ENCODE measurements around the gene WLS.

The WLS gene

DNA sequence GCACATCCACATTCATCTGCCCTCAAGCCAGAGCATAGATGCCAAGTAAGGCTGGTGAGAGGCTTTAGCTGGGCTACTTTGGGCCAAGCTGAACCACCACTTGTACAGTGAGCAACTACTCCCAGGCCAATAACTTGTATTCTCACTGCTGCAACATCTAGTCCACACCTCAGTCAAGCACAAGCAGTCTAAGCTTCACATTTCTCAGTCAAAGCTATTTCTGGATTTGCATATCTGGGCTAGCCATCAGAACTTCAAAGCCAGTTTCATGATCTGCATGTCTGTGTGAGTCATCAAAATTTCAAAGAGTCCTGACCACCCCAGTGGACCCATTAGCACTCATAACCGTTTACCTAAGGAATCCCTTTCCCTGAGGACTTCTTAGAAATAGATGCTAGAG, 104.2 kb downstream of the WLS start:
- DNase-seq: no peak

DNA sequence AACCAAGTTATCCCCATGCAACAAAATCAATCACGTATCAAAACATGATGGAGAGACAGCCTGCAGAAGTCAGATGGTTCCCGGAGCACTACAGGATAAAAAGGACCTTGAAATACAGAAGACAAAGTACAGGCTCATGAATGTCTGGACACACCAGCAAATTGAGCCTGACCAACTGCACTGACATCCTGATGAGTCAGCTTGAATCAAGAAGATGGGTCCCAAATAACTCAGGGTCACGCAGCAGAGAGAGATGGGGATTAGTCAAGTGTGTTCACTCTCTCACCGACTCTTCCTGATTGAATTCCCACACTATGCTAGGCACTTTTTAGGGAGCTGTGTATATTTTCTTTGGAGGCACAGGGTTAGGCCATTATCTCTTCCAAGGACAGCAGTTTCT, 110.8 kb downstream of the WLS start:
- no peak for DNase-seq

DNA sequence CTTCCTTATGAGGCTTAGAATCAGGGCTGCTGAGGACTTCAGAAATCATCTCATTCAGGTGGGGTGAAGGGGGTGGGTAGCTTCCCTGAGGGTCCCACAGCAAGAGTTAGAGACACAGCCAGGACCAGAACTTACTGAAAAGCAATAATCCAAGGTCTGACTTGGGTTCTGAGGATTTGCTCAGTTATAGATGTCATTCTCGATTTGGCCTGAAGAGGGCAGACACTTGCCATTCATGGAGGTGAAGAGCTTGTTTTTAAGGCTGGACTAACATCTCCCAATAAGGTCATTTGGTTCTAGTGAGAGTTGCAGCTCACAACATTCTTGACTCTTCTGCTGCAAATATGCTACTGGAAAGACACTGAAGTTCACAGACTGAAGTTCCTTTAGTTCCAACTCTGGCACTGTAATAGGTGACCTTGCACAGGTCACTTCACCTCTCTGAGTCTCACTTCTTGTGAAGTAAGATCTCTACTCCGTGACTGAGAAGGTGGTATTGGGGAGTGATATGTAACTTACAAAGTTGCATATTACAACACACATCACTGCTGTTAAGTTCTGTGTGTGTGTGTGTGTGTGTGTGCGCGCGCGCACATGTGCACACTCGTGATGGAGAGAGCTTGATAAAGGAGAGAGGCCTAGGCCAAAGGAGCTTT, 112.1 kb downstream of the WLS start:
- no peak for DNase-seq

- no peak for DNase-seq
These were observed 112.9 kb downstream of the WLS start for GRCh38 chr1:68119445-68119844.

- DNase-seq: no peak
These were observed 114.9 kb downstream of the WLS start for GRCh38 chr1:68117416-68117815.

- no peak for DNase-seq
These were observed 115.6 kb downstream of the WLS start for GRCh38 chr1:68116643-68117235.

GRCh38 chr1:68115308-68115707, 117.0 kb downstream of the WLS start:
- no peak for DNase-seq

DNA sequence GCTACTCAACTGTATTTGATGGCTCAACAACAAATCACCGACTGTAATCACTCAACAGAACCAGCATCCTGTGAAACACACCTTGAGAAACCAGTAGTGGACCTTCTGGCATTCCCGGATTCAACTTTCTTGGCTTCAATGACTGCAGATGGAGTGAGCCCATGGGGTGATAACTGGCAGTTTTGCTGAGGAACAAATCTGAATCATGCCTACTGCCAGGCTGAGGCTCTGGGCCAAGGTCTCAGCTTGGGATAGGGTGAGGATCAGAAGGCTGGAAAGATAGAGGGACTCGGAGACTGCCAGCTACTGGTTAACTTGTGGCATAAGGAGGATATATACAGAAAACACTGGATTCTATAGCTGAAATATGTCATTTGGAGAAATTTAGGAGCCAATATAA, 118.4 kb downstream of the WLS start:
- DNase-seq: no peak

GRCh38 chr1:68112835-68113243, 119.5 kb downstream of the WLS start:
- no peak for DNase-seq

DNA sequence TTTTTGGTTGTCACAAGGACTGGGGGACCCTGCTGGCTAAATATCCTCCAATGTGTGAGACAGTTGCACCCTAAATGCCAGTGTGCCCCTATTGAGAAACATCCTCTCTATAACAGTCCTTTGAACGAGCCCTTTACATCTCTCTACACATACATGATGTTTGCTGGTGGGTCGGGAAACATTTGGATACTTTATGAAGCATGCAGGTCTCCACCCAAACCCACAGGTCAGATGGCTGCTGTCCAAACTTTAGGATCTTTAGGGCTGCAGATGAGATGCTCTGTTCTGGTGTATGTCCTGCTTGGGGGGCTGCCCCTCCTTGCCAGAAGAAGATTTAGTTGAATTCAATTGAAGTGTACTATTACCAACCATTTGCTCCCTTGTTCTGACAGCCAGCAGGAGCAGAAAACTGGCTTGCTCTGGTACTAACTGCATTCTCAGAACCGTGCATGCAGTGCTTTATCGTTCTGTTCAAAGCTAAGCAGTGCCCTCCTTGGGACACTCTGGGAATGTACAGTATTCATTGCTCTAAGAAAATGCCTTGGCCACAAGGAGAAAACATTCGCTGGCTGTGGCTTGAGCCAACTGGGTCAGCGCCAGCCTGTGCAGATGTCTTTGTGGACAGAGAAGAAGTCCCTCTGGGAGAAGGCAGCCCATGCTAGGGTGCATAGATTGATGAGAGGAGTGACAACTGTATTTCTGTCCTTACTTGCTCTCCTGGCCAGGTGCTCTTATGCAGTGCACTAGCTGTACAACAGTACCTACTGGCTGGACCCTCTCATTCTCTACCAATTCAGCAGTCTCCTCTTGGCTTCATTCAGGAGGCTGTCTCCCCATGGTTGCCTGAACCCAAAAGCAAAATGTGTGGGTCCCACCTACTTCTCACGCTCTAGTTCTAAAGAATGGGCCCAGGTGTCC, 120.5 kb downstream of the WLS start:
- DNase-seq: no peak

DNA sequence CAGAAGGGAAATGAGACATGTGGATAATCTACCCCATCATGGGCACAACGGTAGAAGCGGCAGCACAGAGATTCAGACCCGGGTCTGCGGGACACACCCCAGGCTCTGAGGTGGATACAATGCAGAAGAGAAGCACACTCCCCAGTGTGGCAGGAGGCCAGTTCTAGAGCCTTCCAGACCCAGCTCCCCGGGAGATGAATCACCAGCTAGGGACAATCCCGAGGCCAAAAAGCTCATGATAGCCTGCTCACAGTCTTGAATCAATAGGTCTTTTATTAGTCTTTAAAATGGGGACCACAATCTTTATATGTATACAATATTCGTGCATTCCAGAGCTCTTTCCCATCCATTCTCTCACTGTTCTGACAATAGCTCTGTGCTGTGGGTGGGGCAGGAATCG, 124.6 kb downstream of the WLS start:
- no peak for DNase-seq

GRCh38 chr1:68103884-68104554, 128.3 kb downstream of the WLS start:
- DNase-seq: peak; percentile 12

DNA sequence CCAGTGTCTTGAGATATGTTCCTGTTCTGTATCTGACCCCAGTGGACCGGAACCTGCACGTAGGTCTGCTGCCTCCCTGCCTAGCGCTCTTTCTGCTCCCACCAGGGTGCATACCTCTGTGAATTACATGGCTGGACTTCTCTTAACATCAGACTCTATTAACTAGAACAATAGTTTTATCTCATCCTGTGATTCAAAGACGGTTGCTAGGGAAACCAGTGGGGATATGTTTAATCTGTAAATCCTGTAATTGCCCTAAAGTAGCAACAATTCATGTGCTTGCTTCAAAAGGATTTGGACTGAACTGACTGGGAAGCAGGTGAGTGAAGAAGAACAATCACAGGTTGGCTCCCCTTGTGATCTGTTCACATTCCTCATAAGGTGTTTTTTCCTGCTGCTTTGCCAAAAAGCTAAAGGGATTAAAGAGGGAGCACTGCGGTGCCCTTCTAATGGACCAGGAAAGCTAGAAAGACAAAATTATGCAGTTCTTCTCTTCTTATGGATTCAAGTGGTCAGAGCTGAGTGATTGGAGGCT, 129.2 kb downstream of the WLS start:
- DNase-seq: no peak

DNA sequence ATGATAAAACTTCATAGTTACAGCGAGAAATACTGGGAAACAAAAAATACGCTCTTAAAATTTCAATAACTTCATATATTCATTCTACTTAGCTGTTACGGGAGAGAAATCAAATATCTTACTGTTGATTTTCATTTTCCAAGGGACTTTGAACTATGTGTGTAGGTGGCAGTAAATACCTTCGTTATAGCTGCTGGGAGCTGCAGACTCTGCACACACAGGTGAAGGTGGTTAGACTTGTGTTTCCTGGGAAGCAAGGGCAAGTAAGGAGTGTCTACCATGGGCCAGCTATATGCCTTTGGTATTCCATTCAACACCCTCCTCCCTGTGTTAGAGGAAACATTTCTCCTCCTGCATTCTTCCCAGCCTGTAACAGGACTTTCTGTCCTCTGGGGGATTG, 130.5 kb downstream of the WLS start:
- DNase-seq: no peak

GRCh38 chr1:68100571-68100970, 131.8 kb downstream of the WLS start:
- no peak for DNase-seq

DNA sequence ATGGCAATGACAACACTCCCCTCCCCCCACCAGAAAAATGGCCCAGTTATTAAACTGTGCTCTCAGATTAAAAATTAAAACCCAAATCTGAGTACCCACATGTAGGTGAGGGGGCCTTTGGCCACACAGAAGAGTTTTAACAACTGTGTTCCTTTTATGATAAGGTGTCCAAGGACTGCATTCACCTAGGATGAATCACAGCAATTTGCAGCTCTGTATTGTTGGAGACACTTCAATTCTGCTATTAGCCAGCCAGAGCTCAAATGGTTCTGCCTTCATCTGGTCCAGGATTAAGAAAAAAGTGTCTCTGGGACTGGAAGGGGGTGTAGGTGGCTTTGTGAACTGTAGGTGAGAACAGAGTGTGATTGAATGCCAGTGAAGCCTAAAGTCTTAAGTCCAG, 138.6 kb downstream of the WLS start:
- DNase-seq: no peak

GRCh38 chr1:68087184-68087583, 145.1 kb downstream of the WLS start:
- DNase-seq: no peak

GRCh38 chr1:68085752-68086151, 146.6 kb downstream of the WLS start:
- DNase-seq: no peak

GRCh38 chr1:68083686-68084085, 148.6 kb downstream of the WLS start:
- DNase-seq: no peak

DNA sequence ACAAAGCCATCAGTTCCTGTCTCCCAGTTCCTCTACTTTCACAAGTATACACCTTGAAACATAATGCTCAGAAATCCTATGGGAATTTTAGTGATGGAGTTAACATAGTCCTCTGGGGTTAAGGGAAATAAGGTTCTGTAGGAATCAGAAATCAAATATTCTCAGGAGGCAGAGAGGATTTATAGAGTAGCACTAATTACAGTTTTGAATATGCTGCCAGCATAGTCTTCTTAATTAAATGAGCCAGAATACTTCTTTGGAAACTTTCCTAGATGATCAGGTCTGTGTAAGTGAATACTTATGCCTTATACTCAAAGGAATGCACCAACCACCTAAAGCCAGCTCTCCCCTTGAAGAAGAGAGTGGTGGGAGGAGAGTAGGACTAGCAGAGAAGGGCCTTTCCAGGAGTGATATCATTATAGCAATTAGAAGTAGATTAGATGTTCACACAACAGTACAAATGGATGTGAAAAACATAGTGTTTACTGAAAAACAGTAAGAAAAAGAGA, 150.5 kb downstream of the WLS start:
- DNase-seq: no peak

- DNase-seq: no peak
These were observed 153.7 kb downstream of the WLS start for GRCh38 chr1:68078647-68079046.
